LNCaP clone FGC (cell line): ENCODE measurements around the gene KCNQ2.

Experiments used
- DNase-seq: peaks from one replicate; pipeline ENCODE4 v3.0.0-alpha.2; 2011; ENCODE audit warnings: low read depth
- H3K4me3 ChIP-seq: 2 replicates; pipeline ENCODE4 v1.5.1; 2011; ENCODE audit warnings: mild to moderate bottlenecking, low read depth, low read length, control low read depth
- CTCF ChIP-seq: IDR thresholded peaks from 2 replicates; pipeline ENCODE4 v1.5.1; 2012; ENCODE audit warnings: mild to moderate bottlenecking; ENCODE audit not compliant: control insufficient read depth, insufficient read depth; ENCODE audit errors: extremely low read depth

The KCNQ2 gene

GRCh38 chr20:63401384-63402110 is 70.9 kb downstream of the KCNQ2 start:
- H3K4me3 ChIP-seq = no peak overlapping the region
- DNase-seq = no peak
- TF ChIP-seq CTCF = no peak

DNA sequence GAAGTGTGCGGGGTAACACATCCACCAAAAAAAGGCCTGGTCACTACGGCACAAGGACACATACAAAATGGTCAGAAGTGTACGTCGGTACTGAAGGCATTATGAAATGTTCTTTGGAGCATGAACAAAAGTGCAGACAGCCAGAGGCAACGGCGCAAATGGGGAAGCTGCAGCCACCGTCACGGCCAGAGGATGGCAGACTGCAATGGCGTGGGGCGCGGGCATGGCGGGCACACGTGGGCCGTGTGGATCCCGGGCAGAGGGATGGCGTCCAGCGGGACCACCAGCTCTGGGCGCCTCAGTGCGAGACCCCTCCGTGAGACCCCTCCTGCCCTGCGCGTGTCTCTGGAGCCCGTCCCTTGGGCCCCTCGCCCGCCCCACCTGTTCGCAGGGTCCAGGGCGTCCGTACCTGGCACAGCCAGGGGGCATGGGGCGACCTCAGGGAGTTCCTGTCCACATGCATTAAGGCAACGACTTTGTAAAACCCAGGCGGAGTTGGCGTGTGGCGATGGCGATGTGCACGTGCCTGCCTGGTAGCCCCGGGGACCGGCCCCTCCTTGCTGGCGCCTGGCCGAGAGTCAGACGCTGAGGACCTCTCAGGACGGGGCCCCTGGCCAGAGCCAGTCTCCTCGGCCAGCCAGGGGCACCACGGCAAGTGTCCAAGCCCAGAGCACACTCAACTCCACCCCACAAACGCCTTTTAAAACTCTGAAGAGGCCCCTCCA is 71.8 kb downstream of the KCNQ2 start:
- no peak for DNase-seq
- TF ChIP-seq CTCF = peak; percentile 36; the same call in 1 of the 2 replicates
- no peak overlapping the region for H3K4me3 ChIP-seq

DNA sequence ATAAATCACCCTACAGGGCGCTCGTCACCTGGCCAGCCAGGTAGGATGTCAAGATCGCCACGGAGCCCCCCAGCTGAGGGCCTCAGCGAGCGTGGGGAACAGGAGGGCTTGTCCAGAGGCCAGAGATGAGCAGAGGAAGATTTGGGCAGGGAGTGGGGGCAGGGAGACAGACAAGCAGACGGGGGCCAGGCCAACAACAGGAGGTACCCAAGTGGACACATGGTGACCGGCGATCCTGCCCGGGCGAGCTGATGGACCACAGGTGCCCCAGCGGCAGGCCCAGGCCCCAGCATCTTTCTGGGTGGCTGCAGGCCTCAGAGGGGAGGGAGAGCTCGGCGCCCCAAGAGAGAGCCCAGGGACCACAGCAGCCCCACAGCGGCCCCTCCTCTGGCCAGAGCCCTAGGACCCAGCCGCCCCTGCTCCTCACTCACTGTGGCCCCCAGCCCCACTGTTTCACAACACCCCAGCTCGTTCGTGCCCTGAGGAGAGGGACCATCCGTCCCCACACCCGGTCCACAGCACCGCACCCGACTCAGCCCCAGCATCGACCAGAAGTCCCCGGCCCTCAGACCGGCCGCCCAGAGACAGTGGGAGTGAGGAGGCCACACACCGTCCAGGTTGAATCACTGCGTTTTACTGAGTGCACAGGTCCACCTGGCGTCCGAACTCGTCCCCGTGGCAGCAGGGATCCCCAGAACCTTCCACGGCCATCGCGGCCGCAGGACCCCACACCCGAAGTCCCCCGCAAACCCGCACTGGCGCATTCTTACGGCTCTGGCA is 72.7 kb downstream of the KCNQ2 start:
- H3K4me3 ChIP-seq = no peak overlapping the region
- TF ChIP-seq CTCF = no peak
- no peak for DNase-seq

DNA sequence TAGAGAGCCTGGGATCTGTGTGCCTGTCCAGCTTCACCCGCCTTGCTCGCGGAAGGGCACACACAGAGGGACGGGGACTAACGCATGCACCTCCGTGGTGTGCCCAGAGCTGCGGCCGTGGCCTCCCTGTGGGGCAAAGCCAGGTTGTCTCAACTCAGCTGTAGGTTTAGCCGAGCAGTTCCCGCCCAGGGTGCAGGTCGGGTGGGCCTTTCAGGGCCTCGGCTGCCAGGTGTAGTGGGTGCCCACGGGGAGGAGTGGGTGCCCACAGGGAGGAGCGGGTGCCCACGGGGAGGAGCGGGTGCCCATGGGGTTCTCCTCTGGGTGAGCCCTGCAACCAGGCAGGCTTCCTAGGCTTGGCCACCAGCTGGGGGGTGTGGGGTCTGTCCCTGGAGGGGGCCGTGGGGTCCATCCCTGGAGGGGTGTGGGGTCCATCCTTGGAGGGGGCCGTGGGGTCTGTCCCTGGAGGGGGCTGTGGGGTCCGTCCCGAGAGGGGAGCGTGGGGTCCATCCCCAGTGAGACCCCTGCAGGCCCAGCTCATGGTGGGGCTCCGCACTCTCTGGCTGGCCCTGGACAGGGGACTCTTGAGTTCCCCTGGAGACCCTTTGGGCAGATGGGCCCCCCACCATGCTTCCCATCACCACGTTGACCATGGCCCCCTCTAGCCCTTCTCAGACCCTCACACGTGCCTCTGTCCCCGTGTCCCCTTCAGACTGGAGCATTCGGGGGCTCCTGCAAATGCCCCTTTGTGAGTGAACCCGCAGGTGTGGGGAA is 73.5 kb downstream of the KCNQ2 start:
- DNase-seq = no peak
- TF ChIP-seq CTCF = no peak
- no peak overlapping the region for H3K4me3 ChIP-seq

DNA sequence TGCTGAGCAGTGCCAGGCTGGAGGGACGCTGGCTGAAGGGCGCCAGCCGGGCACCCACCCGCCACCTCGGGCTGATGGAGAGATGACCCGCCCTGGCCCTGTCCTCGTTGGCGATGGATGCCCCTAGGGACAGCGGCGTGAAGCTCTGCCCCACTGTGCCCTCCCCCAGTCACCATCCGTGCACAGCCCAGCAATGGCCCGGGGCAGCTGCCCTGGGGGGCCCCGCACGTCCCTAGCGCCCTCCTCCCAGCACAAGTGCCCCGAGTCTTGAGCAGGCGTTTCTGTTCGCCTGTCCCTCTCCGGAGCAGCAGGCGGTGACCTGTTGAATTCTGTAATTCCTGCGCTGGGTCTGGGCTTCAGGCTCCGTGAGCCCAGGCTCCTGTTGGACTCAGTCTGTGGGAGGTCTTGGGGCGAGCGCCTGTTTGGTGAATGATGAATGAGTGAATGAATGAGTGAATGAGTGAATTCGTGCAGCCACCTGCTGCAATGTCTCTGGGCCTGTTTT is 74.5 kb downstream of the KCNQ2 start:
- DNase-seq = no peak
- H3K4me3 ChIP-seq = no peak overlapping the region
- no peak for TF ChIP-seq CTCF

GRCh38 chr20:63397155-63397843 is 75.2 kb downstream of the KCNQ2 start:
- TF ChIP-seq CTCF = no peak
- DNase-seq = no peak

More at GRCh38 chr20:63397155-63397843, 75.2 kb downstream of the KCNQ2 start:
- H3K4me3 ChIP-seq = no peak overlapping the region
